Right atrium auricular region (tissue), 2 donors: Measurements from ENCODE around the gene KHK. TPM values are rescaled to one million over a fixed set of nuclear protein-coding genes. Genes with fewer than 3 reads are reported as not detected.
"Not testable (repeated sequence)": the region's sequence is repeated elsewhere in the genome, so short reads cannot be mapped to it uniquely, and the experiment has no call there.

Experiments used
- DNase-seq: peaks from one replicate; pipeline ENCODE4 v3.0.0-alpha.2; 2019; ENCODE audit warnings: low spot score
- H3K27ac ChIP-seq, 2 donors: fragments of 200-600 bp; sonication (generic); 1 replicate in 1 of 2; 2 replicates in 1 of 2; pipeline ENCODE4 v1.5.1; 2016 to 2019
- H3K27me3 ChIP-seq, 2 donors: fragments of 200-600 bp; sonication (generic); one replicate each; pipeline versions ENCODE4 v1.5.1 to v1.6.0; 2017 to 2019
- H3K36me3 ChIP-seq: fragments of 200-600 bp; sonication (generic); one replicate; pipeline ENCODE4 v1.5.1; 2016
- H3K4me1 ChIP-seq, 2 donors: fragments of 200-600 bp; sonication (generic); one replicate each; pipeline versions ENCODE4 v1.5.1 to v1.6.0; 2017 to 2019
- H3K4me3 ChIP-seq, 2 donors: fragments of 200-600 bp; sonication (generic); 1 replicate in 1 of 2; 2 replicates in 1 of 2; pipeline ENCODE4 v1.5.1; 2017 to 2019; ENCODE audit warnings: mild to moderate bottlenecking in 1 of 2, moderate library complexity in 1 of 2
- H3K9me3 ChIP-seq, 2 donors: fragments of 200-600 bp; sonication (generic); one replicate each; pipeline ENCODE4 v1.5.1; 2019
- total RNA-seq, 2 donors: library from RNA; depleted of rRNA; stranded (reverse); fragments of >200 nt; gene quantifications; one replicate each; pipeline ENCODE4 v1.1.0, GENCODE V29; 2016
- TF ChIP-seq, protein P1 (sequence below), 2 donors: fragments of 200-600 bp; sonication (generic); IDR thresholded peaks; one replicate each; pipeline ENCODE4 v1.5.1; 2019; ENCODE audit warnings: antibody characterized with exemption in 2 of 2

Gene KHK
- total RNA-seq, 2 donors from 2014 or later, result 0.82 to 1.7 TPM

DNA sequence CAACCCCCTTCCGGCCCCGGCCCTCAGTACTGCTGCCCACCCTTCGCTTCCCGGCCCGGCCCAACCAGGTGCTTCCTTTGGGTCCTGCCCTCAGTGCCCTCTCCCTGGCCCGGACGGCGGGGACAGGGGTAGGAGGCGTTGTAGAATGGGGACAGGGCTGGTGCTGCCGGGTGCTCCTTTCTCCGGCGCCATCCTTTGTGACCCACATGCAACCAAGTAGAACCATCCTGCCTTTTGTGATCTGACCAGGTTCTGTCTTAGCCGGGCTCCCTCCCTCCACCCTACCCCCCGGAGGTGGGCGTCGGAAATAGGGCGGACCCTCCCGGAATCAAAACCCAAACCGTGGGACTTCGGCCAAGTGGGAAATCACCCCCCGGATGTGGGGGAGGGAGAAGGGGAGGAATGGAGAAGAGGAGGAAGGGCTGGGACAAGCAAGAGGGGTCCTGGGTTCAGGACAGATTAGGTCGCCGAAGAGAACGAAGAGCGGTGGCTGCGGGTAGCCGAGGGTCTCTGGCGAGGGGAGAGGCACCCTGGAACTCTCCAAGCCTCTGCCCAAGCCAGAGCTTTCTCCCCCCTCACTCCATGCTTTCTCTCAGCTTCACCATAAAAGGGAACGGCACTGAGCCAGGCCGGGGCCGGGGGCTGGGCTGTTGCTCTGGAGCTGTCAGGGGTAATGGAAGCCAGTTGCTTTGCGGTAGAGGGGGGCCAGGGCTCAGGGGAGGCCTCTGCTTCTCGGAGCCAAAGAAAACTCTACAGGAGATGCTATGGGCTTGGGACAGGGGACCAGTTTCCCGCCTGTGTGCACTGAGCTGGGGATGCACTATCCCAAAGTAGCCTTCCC is 14.4 kb upstream of the KHK start:
- H3K4me1 ChIP-seq, result peaks cover 0 to 56% of the 10 kb centered on the region in 2 donors
- DNase-seq, result no peak

DNA sequence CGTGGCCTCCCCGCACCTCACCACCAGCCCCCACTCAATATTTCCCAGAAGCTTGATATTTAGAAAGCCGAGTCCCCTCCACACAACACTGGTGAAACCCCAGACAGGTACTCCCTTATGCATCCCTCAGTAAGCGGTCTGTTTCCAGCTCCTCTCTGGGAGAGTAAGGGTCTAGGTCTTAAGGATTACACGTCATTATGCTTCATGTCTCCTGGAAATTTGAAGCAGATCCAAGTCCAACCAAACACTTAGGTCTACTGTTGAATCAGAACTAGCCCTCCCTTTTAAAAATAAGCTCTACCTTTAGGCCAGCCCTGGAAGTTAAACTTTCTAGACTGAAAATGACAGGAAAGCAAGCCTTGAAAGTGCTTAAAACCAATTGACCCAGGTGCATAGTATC is 13.7 kb upstream of the KHK start:
- H3K27me3 ChIP-seq, result no peaks in the 10 kb centered on the region
- peaks cover 19% of the 10 kb centered on the region for H3K36me3 ChIP-seq
- no peak overlapping the region for H3K4me3 ChIP-seq
- TF ChIP-seq, protein P1, sequence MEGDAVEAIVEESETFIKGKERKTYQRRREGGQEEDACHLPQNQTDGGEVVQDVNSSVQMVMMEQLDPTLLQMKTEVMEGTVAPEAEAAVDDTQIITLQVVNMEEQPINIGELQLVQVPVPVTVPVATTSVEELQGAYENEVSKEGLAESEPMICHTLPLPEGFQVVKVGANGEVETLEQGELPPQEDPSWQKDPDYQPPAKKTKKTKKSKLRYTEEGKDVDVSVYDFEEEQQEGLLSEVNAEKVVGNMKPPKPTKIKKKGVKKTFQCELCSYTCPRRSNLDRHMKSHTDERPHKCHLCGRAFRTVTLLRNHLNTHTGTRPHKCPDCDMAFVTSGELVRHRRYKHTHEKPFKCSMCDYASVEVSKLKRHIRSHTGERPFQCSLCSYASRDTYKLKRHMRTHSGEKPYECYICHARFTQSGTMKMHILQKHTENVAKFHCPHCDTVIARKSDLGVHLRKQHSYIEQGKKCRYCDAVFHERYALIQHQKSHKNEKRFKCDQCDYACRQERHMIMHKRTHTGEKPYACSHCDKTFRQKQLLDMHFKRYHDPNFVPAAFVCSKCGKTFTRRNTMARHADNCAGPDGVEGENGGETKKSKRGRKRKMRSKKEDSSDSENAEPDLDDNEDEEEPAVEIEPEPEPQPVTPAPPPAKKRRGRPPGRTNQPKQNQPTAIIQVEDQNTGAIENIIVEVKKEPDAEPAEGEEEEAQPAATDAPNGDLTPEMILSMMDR (IDR thresholded peaks at IDR 0.05), result no peak
- no peak for DNase-seq
- H3K4me1 ChIP-seq, result peaks cover 0 to 56% of the 10 kb centered on the region in 2 donors
- H3K27ac ChIP-seq, result peak overlapping the region; percentile 97 to 98
- no peaks in the 10 kb centered on the region for H3K9me3 ChIP-seq

More for the DNA sequence above, 14.4 kb upstream of the KHK start:
- H3K27me3 ChIP-seq, result no peaks in the 10 kb centered on the region
- H3K27ac ChIP-seq, result peak overlapping the region; percentile 97 to 98
- H3K9me3 ChIP-seq, result no peaks in the 10 kb centered on the region
- TF ChIP-seq, protein P1 (IDR thresholded peaks at IDR 0.05), result no peak
- H3K36me3 ChIP-seq, result peaks cover 25% of the 10 kb centered on the region
- peak overlapping the region; percentile 65 to 98 for H3K4me3 ChIP-seq

DNA sequence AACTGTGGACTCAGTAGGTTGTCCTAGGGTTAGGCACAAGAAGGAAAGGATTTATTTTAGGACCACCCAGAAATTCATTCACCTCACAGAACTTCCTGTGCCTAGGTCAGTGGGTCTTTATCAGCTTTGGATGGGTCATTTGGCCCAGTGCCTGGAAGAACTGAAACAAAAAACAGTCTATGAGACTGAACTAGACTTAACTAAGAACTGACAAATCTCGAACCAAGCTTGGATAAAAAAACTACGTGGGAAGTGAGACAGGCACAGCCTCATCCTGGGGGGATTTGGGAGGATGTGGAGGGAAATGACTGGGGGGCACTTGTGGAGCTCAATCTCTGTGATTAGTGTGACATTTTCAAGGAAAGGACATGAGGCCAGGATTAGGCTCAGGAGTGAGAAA is 12.8 kb upstream of the KHK start:
- H3K4me1 ChIP-seq, result peaks cover 0 to 51% of the 10 kb centered on the region in 2 donors
- H3K36me3 ChIP-seq, result peaks cover 13% of the 10 kb centered on the region
- no peaks in the 10 kb centered on the region for H3K27me3 ChIP-seq
- TF ChIP-seq, protein P1 (IDR thresholded peaks at IDR 0.05), result no peak
- H3K9me3 ChIP-seq, result no peaks in the 10 kb centered on the region
- no peak for DNase-seq
- no peak overlapping the region for H3K4me3 ChIP-seq
- H3K27ac ChIP-seq, result peak overlapping the region; percentile 37 to 98

DNA sequence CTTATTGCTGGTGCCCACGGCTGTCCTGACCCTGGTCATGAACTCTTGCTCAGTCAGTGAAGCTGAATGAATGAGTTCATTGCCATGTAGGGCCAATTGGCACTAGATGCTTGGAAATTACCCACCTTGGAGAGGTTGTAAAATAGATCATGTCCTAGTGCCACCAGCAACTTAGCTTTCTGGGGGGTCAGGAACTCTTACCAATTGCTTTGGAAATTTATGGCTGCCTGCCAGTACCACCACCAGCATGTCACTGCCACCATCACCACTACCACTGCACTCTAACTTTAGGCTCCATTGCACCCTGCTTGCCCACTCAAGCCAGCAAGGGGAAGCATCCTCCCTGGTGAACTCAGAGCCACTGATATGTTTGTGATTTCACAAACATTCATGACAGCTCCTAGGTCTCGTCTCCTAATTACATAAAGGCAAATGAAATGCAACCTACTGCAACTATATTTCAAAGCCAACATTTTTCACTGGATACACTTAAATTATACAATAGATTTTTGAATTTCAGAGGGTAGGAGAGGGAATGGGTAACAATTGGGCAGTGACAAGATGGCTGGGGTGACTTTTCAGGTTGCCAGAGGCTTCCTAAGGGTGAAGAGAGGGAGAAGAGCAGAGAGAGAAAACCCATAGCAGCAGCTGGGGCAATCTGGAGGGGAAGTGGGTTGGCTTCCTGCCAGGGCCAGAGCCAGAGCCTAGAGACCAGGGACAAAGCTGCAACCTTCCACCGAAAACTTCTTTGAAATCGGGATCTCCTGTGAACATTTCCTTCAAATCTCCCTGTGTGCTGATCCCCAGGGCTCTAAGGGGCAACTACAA is 11.6 kb upstream of the KHK start:
- H3K36me3 ChIP-seq, result peaks cover 2% of the 10 kb centered on the region
- peak overlapping the region in 1 of 2 donors; percentile 98 for H3K27ac ChIP-seq
- no peaks in the 10 kb centered on the region for H3K27me3 ChIP-seq
- no peak for DNase-seq
- TF ChIP-seq, protein P1 (IDR thresholded peaks at IDR 0.05), result no peak
- no peaks in the 10 kb centered on the region for H3K9me3 ChIP-seq
- no peak overlapping the region for H3K4me3 ChIP-seq
- H3K4me1 ChIP-seq, result peaks cover 0 to 50% of the 10 kb centered on the region in 2 donors

DNA sequence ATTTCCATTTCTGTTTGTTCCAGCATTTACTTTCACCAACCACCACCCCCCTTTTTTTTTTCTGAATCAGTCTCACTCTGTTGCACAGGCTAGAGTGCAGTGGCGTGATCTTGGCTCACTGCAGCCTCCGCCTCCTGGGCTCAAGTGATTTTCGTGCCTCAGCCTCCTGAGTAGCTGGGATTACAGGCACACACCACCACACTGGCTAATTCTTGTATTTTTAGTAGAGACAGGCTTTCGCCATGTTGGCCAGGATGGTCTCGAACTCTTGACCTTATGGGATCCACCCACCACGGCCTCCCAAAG is 11.1 kb upstream of the KHK start:
- peaks cover 0 to 50% of the 10 kb centered on the region in 2 donors for H3K4me1 ChIP-seq
- not testable (repeated sequence) for H3K27me3 ChIP-seq, H3K9me3 ChIP-seq, H3K4me3 ChIP-seq, DNase-seq, H3K36me3 ChIP-seq
- peak overlapping the region in 1 of 2 donors; percentile 2 for H3K27ac ChIP-seq

DNA sequence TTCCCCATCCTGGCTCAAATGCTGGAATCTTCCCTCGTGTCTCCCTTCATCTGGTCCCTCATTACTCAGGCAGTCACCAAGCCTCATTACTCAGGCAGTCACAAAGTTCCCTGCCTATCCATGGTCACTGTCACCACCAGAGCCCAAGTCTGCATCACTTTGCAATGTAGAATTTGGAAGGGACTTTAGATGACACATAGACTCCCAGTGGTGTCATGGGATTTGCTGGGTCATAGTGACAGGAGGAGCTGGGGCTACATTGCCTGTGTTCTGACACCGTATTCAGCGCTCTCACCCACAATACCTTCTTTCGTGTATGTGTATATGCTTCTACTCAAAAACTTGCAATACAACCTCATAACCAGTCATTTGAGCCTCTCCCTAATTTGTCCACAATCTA is 10.2 kb upstream of the KHK start:
- Histone ChIP-seq H3K27ac (peak overlapping the region in 1 of 2 donors; percentile 17), H3K4me1 (peaks cover 0 to 52% of the 10 kb centered on the region in 2 donors)

More for the DNA sequence above, 10.2 kb upstream of the KHK start:
- H3K4me3 ChIP-seq, result no peak overlapping the region
- H3K27me3 ChIP-seq, result no peaks in the 10 kb centered on the region
- H3K9me3 ChIP-seq, result no peaks in the 10 kb centered on the region
- TF ChIP-seq, protein P1 (IDR thresholded peaks at IDR 0.05), result no peak
- no peak for DNase-seq
- H3K36me3 ChIP-seq, result no peaks in the 10 kb centered on the region
